HepG2 (cell line): Measurements from ENCODE around the gene EPC2. TPM values are rescaled to one million over a fixed set of nuclear protein-coding genes. Genes with fewer than 3 reads are reported as not detected.

ENCODE experiments used
- ATAC-seq: fragments of 200-7000 bp; cut with Tn5 transposase; 3 replicates; pipeline ENCODE4 v1.9.1; 2020; ENCODE audit warnings: mild to moderate bottlenecking, moderate library complexity
- BruUV-seq: library from RNA; stranded (reverse); fragments of 400-500 nt; replicated peaks from 2 replicates; lab custom pipeline; 2021; lab: Mats Ljungman, UMichigan
- CTCF ChIA-PET: fragments of 300-600 bp; formaldehyde crosslinking; extraction: SDS; loops from one replicate; lab custom pipeline; 2021; ENCODE audit warnings: low total read pairs, inconsistent platforms, low intra/inter-chr PET ratio; lab: Yijun Ruan, JAX
- POLR2A ChIA-PET: fragments of 350-600 bp; sonication (Branson Sonifier 250); formaldehyde crosslinking; loops from one replicate; lab custom pipeline; 2020; ENCODE audit warnings: antibody characterized with exemption, inconsistent platforms; lab: Yijun Ruan, JAX
- DNase-seq: peaks from one replicate; pipeline ENCODE4 v3.0.0-alpha.2; 2015; ENCODE audit warnings: low spot score
- FAIRE-seq: peaks from 3 replicates; lab custom pipeline; 2011; peaks lifted over from hg19 to GRCh38; lab: Jason Lieb, UNC
- H2AFZ ChIP-seq: one replicate; pipeline ENCODE4 v1.6.1; 2011; ENCODE audit warnings: low read length, inconsistent platforms
- H3K27ac ChIP-seq: fragments of 300-600 bp; 3 replicates; pipeline ENCODE4 v1.8.0; 2011; ENCODE audit warnings: mixed run types, mild to moderate bottlenecking, mixed read lengths, low read length, inconsistent platforms; ENCODE audit not compliant: insufficient read depth; ENCODE audit errors: extremely low read length
- H3K27me3 ChIP-seq, 2 experiments: fragments of 200-600 bp in 1 of 2; 2 replicates in 1 of 2; 3 replicates in 1 of 2; pipeline versions ENCODE4 v1.6.0 to v1.8.0; 2011; ENCODE audit warnings: low read length in 2 of 2, mild to moderate bottlenecking in 2 of 2, moderate library complexity in 2 of 2, inconsistent platforms in 1 of 2; ENCODE audit not compliant: insufficient read depth in 2 of 2, control insufficient read depth in 1 of 2
- H3K36me3 ChIP-seq, 2 experiments: fragments of 200-600 bp in 1 of 2; replicated peaks in 1 of 2; 2 replicates in 1 of 2; 3 replicates in 1 of 2; pipeline versions ENCODE4 v1.5.1 to v1.8.0; 2011; ENCODE audit warnings: low read length in 2 of 2, inconsistent platforms in 1 of 2; ENCODE audit not compliant: insufficient read depth in 2 of 2, control insufficient read depth in 1 of 2
- H3K4me1 ChIP-seq: 2 replicates; pipeline ENCODE4 v1.5.1; 2012; ENCODE audit warnings: low read length, inconsistent platforms; ENCODE audit not compliant: insufficient read depth
- H3K4me2 ChIP-seq: 2 replicates; pipeline ENCODE4 v1.6.0; 2011; ENCODE audit warnings: low read depth, low read length, inconsistent platforms
- H3K4me3 ChIP-seq, 3 experiments: fragments of 200-600 bp in 1 of 3; sonication (generic), shearing (Covaris generic) in 1 of 3; replicated peaks in 1 of 3; 2 replicates each; pipeline ENCODE4 v1.5.1; 2011 to 2016; ENCODE audit warnings: low read length in 3 of 3, inconsistent platforms in 2 of 3, low read depth in 2 of 3, mild to moderate bottlenecking in 2 of 3, control low read depth in 1 of 3, mixed read lengths in 1 of 3; ENCODE audit not compliant: insufficient read depth in 1 of 3
- H3K79me2 ChIP-seq: one replicate; pipeline ENCODE4 v1.6.1; 2011; ENCODE audit warnings: low read length, inconsistent platforms; ENCODE audit not compliant: insufficient read depth
- H3K9ac ChIP-seq: 2 replicates; pipeline ENCODE4 v1.6.0; 2011; ENCODE audit warnings: mild to moderate bottlenecking, low read depth, low read length, inconsistent platforms; ENCODE audit not compliant: insufficient read depth
- H3K9me3 ChIP-seq: 2 replicates; pipeline ENCODE4 v1.5.1; 2012; ENCODE audit warnings: mild to moderate bottlenecking, low read length
- H4K20me1 ChIP-seq: 2 replicates; pipeline ENCODE4 v1.6.0; 2011; ENCODE audit warnings: inconsistent platforms, mild to moderate bottlenecking, low read length, moderate library complexity; ENCODE audit not compliant: insufficient read depth
- GRHL1 ChIP-seq: sonication (generic); formaldehyde crosslinking; conservative IDR thresholded peaks from 2 replicates; pipeline ENCODE4 v1.8.0; 2022; ENCODE audit warnings: missing genetic modification reagents
- RARA ChIP-seq: IDR thresholded peaks from 2 replicates; pipeline ENCODE4 v1.6.1; 2016; ENCODE audit warnings: missing genetic modification reagents, missing compliant biosample characterization
- ZNF251 ChIP-seq: sonication (generic); formaldehyde crosslinking; IDR thresholded peaks from 2 replicates; pipeline ENCODE4 v1.9.0; 2021; ENCODE audit warnings: mild to moderate bottlenecking, missing genetic modification reagents
- ZNF382 ChIP-seq: sonication (generic); formaldehyde crosslinking; IDR thresholded peaks from 2 replicates; pipeline ENCODE4 v1.5.0; 2020; ENCODE audit warnings: missing genetic modification reagents, mild to moderate bottlenecking, borderline replicate concordance
- ZNF567 ChIP-seq: sonication (generic); formaldehyde crosslinking; IDR thresholded peaks from 2 replicates; pipeline ENCODE4 v1.8.1; 2023; ENCODE audit warnings: mild to moderate bottlenecking, missing genetic modification reagents, borderline replicate concordance
- ZNF570 ChIP-seq: sonication (generic); formaldehyde crosslinking; IDR thresholded peaks from 2 replicates; pipeline ENCODE4 v1.4.0; 2020; ENCODE audit warnings: mild to moderate bottlenecking, missing genetic modification reagents, borderline replicate concordance
- ZNF747 ChIP-seq: sonication (generic); formaldehyde crosslinking; IDR thresholded peaks from 2 replicates; pipeline ENCODE4 v1.8.1; 2023; ENCODE audit warnings: missing genetic modification reagents, mild to moderate bottlenecking, borderline replicate concordance
- ZNF777 ChIP-seq: sonication (generic); formaldehyde crosslinking; IDR thresholded peaks from 2 replicates; pipeline ENCODE4 v1.4.0; 2020; ENCODE audit warnings: missing genetic modification reagents
- in situ Hi-C: cut with HindIII; loops from 2 replicates; pipeline ENCODE4 v1.10.0; 2017; ENCODE audit warnings: low pct_unique_long_range_greater_than_20kb; ENCODE audit not compliant: extremely low pct_ligation_motif_present
- intact Hi-C: fragments of 100-400 bp; cut with micrococcal nuclease; formaldehyde crosslinking; loops from one replicate; pipeline ENCODE4 v1.10.0; 2022; ENCODE audit not compliant: unreplicated experiment
- polyA plus RNA-seq, 8 experiments: library from polyadenylated mRNA; depleted of rRNA in 3 of 8; stranded (reverse) in 7 of 8; unstranded in 1 of 8; fragments of >200 nt; fragmentation: Illumina TruSeq in 4 of 8; extraction: Trizol in 4 of 8; gene quantifications; 2 replicates each; pipeline versions ENCODE4 v1.2.1 to v1.2.3, GENCODE V29; 2011 to 2016; ENCODE audit warnings: low read depth in 4 of 8, missing spikeins in 1 of 8, mixed read lengths in 1 of 8; ENCODE audit not compliant: insufficient read depth in 1 of 8
- total RNA-seq, 5 experiments: library from RNA; depleted of rRNA; stranded (reverse); fragments of >200 nt; fragmentation: Illumina TruSeq; extraction: Trizol; gene quantifications; 2 replicates each; pipeline ENCODE4 v1.2.3, GENCODE V29; 2016; ENCODE audit warnings: low read depth in 1 of 5
- TF ChIP-seq, protein P1 (sequence below): sonication (generic); formaldehyde crosslinking; IDR thresholded peaks from 2 replicates; pipeline ENCODE4 v1.4.0; 2020; ENCODE audit warnings: missing genetic modification reagents, borderline replicate concordance
- TF ChIP-seq, protein P2 (sequence below): sonication (generic); formaldehyde crosslinking; IDR thresholded peaks from 2 replicates; pipeline ENCODE4 v1.4.0; 2020; ENCODE audit warnings: mild to moderate bottlenecking, low read depth, missing genetic modification reagents

EPC2 gene
- total and polyA plus RNA-seq, 2 of the 13 experiments (the other 11 are each of a cell fraction or from before 2014, with no cell fraction given), result 20.5 to 22.0 TPM

DNA sequence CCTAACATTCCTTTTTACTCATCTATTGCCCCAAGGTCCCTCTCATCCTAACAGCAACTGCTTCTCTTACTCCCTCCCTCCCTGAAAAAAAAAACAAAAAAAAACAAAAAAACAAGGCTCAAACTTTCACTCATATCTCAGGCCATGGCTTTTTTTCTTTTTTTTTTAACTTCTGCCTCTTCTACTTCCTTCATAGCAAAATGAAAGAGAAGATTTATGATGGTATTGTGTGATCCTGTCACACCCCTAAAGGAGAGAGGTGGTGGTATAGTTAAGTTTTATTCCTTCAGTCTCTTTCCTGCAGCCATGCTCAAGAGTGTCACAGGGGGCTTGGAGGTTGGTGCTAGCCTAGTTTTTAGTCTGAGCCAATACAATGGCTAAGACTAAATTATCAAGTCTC lies 21.5 kb upstream of the EPC2 start:
- ChIA-PET CTCF (no interaction called here), POLR2A (no interaction called here)
- Histone ChIP-seq H3K4me1 (no peaks in the 10 kb centered on the region), H3K79me2 (no peaks in the 10 kb centered on the region), H3K27me3 (peaks cover 0 to 12% of the 10 kb centered on the region in 2 experiments; a peak in 3 of 5 replicates), H3K9me3 (no peaks in the 10 kb centered on the region), H3K4me3 (no peak overlapping the region), H3K27ac (no peak overlapping the region), H4K20me1 (no peaks in the 10 kb centered on the region), H3K4me2 (no peak overlapping the region), H3K36me3 (no peaks in the 10 kb centered on the region), H3K9ac (no peak overlapping the region), H2AFZ (no peak overlapping the region)
- FAIRE-seq (no peak), DNase-seq (no peak), ATAC-seq (no peak)
- intact Hi-C loops (no loop called here), in situ Hi-C loops (no loop called here)
- no peak for TF ChIP-seq ZNF570 (CRISPR knock-in tag)
- TF ChIP-seq, protein P1, sequence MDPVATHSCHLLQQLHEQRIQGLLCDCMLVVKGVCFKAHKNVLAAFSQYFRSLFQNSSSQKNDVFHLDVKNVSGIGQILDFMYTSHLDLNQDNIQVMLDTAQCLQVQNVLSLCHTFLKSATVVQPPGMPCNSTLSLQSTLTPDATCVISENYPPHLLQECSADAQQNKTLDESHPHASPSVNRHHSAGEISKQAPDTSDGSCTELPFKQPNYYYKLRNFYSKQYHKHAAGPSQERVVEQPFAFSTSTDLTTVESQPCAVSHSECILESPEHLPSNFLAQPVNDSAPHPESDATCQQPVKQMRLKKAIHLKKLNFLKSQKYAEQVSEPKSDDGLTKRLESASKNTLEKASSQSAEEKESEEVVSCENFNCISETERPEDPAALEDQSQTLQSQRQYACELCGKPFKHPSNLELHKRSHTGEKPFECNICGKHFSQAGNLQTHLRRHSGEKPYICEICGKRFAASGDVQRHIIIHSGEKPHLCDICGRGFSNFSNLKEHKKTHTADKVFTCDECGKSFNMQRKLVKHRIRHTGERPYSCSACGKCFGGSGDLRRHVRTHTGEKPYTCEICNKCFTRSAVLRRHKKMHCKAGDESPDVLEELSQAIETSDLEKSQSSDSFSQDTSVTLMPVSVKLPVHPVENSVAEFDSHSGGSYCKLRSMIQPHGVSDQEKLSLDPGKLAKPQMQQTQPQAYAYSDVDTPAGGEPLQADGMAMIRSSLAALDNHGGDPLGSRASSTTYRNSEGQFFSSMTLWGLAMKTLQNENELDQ (CRISPR knock-in tag), result no peak
- TF ChIP-seq ZNF747 (CRISPR knock-in tag), result no peak
- no peak for TF ChIP-seq ZNF567 (CRISPR knock-in tag)
- TF ChIP-seq RARA (CRISPR knock-in tag), result no peak
- BruUV-seq, result no TSS peak

- Histone ChIP-seq H3K27me3 (peaks cover 0 to 9% of the 10 kb centered on the region in 2 experiments; a peak in 1 of 5 replicates), H3K4me1 (no peaks in the 10 kb centered on the region), H3K36me3 (no peaks in the 10 kb centered on the region), H3K4me3 (no peak overlapping the region), H4K20me1 (no peaks in the 10 kb centered on the region), H3K4me2 (no peak overlapping the region), H3K27ac (no peak overlapping the region), H3K9me3 (no peaks in the 10 kb centered on the region), H2AFZ (no peak overlapping the region), H3K79me2 (no peaks in the 10 kb centered on the region), H3K9ac (no peak overlapping the region)
- ChIA-PET CTCF (no interaction called here), POLR2A (no interaction called here)
- intact Hi-C loops, result no loop called here
- FAIRE-seq (no peak), DNase-seq (no peak), ATAC-seq (no peak)
- BruUV-seq, result no TSS peak
- in situ Hi-C loops, result loop anchor here (25.0 kb wide), 1 partner anchor 360 kb away; no protein-coding TSS in a partner anchor
- TF ChIP-seq ZNF251 (CRISPR knock-in tag) (no peak), ZNF382 (no peak), ZNF777 (CRISPR knock-in tag) (no peak), GRHL1 (CRISPR knock-in tag) (no peak)
- TF ChIP-seq, protein P2, sequence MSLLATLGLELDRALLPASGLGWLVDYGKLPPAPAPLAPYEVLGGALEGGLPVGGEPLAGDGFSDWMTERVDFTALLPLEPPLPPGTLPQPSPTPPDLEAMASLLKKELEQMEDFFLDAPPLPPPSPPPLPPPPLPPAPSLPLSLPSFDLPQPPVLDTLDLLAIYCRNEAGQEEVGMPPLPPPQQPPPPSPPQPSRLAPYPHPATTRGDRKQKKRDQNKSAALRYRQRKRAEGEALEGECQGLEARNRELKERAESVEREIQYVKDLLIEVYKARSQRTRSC (CRISPR knock-in tag), result no peak
These were observed 17.3 kb upstream of the EPC2 start for GRCh38 chr2:148627224-148627623.
